DMS53 treated with DMSO at 0.1 percent for 48 hours (cell line): ENCODE measurements around the gene PDGFA.

ENCODE experiments used
- DNase-seq: peaks from one replicate; lab custom pipeline; 2025; ENCODE audit not compliant: unreplicated experiment; lab: John Stamatoyannopoulos, UW

The PDGFA gene

DNA sequence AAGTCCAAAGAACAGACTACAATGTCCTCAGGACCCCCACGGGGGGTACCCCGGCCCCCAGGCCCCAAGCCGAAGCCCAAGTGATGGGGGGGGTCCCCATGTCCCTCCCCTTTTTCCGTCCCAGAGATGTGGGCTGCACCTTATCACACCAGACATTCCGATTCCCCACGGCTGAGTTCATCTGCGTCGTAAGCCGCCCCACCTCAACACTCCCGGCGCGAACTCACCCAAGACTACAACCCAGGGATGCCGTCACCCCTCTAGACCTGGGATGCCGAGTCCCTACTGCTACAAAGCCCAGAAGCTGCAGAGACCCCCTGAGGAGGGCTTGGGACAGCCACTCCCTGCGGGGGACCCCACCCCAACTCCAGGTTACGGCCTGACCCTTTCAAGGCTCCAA is 14.5 kb downstream of the PDGFA start:
- no peak for DNase-seq

DNA sequence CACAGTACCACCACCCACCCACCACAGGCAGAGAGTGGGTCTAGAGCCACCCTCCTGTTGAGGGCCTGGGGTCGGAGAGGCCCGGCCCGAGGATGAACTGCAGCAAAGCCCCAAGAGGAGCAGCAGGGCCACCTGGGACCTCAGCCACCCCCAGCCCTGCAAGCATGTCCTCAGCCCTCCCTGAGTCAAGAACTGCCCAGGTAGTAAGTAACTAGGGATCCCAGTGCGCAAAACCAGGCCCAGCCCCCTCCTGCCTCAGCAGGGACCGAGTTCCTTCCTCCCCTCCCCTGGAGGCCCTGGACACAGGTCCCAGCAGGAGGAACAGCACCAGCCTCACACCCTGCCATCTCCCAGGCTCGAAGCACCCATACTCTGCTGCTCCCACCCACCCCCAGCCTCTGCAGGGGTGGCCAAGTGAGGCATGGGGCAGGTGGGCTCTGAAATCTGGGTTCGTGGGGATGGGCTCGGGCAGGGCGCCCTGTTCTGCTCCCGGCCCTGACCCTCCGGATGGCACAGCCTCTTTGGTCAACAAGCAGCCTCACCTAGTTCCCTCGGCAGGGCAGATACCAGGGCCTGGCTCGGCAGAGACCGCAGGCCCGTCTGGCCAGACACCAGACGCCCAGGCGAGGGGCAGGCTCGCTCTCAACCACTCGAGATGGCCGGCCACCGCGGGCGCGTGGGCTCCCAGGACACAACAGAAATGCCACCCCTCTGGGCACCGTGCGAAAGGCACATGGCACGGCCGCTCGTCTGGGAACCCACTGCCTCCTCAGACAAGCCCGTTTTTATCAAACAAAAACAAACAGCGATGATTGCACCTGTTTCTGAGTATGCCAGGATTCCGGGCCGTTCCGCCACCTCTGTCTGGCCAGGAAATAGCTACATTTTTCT is 15.2 kb downstream of the PDGFA start:
- no peak for DNase-seq

DNA sequence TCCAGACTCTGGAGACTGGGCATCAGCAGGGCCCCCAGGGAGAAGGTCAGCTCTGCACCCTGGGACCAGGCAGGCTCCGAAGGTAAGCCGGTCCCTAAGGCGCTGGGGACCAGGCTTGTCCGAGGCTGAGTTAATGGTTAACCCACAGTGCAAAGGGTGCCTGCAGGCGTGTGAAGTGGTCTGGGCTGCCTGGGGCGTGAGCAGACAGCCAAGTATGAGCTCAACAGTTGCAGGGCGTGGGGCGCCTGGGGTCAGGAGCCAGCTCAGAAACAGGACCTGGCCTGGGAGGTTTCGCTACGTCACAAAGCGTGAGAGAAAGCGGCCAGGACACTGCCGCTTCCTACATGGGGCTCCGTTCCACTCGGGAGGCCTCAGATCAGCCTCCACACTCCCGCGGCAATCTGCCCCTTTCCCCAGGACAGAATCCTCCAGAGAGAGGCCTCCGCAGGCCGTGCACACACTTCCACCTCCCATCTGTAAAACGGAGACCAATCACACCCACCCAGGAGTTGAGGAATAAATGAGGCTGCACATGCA is 16.0 kb downstream of the PDGFA start:
- peak; percentile 82 for DNase-seq

DNA sequence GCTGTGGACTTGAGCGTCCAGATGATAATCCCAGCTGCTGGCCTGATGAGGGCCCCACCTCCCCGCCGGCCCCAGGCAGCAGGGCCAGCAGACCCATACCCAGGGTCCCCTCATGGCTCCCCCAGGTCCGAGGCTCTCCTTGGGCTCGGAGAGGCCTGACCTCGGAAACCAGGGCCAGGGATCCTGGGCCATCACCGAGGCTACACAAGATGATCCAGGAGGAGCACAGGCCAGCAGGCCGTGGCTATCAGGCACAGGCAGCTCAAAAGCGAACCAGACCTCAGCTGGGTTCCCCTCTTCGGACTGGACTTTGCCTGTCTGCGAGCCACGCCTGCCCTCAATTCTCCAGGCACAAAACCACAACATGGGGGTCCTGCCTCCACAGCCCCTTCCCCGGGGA is 17.4 kb downstream of the PDGFA start:
- DNase-seq = no peak

DNA sequence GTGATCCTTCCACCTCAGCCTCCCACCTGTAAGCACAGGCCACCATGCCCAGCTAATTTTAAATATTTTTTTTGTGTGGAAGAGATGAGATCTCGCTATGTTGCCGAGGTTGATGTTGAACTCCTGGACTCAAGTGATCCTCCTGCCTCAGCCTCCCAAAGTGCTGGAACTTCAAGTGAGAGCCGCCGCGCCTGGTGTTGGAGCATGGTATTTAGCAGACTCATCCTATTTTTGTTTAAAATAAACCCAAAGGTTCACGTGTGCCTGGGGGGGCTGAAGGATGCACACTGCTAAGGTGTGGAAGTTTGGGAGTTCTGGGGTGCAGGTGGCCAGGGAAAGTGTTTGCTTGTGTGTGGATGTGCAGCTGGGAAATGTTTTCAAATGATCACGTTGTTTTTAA is 18.1 kb downstream of the PDGFA start:
- no peak for DNase-seq

DNA sequence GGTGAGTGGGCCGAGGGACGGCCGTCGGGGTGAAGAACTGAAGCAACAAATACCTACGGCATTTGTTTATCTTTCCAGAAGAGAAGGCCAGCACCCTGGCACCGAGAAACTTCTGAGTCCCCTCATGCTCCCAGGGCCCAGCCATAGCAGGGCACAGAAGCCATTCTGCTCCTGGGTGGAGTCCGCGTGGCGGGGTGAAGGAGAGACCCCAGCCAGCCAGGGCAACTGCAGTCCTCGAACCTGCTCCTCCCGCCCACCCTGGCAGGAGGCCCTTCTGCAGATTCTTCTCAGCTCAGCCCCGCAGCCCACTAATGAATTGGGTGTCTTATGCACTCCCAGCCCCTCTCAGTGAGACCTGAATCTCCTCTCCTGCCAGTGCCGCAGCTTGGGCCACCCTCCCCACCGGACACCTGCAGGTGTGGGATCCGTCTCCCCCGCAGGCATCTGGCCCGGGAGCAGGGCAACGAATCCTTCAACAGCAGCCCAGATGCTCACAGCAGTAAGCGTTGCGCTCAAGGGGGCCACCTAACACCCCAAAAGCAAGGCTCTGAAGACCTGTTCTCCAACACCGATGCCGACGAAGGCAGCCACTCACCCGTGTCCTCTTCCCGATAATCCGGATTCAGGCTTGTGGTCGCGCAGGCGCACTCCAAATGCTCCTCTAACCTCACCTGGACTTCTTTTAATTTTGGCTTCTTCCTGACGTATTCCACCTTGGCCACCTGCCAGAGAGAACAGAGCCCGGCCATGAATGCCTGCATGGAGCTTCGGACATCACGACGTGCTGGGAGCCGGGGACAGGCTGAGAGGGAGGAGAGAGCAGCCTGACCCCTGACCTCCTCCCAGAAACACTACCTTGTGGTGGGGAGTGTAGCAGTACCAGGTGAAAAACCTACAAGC is 18.9 kb downstream of the PDGFA start:
- no peak for DNase-seq

DNA sequence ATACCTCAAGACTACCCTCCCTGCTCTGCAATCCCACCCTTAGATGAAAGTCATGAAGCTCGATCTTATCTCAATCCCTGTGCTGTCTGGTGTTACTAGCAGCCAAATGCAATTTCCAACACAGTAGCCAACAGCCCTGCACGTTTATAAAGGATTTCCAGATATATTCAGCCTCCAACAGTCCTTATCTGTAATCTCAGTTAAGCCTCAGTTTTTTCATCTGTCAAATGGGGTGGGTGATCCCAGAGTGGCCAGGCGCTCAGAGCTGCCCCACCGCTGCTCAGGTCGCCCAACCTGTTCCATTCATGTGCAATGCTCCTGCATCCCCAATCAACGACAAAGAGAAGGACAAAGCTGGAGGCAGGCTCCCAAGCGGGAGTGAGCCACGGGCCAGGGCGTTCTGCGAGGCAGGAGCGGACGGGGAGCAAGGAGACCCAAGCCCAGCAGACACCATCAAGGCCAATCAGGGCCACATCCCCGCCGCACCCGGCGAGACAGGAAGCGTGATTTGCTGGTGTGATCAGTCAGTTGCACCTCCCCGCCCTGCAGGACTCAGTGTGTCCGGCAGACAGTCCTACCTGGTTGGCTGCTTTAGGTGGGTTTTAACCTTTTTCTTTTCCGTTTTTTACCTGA is 19.7 kb downstream of the PDGFA start:
- DNase-seq = no peak

DNA sequence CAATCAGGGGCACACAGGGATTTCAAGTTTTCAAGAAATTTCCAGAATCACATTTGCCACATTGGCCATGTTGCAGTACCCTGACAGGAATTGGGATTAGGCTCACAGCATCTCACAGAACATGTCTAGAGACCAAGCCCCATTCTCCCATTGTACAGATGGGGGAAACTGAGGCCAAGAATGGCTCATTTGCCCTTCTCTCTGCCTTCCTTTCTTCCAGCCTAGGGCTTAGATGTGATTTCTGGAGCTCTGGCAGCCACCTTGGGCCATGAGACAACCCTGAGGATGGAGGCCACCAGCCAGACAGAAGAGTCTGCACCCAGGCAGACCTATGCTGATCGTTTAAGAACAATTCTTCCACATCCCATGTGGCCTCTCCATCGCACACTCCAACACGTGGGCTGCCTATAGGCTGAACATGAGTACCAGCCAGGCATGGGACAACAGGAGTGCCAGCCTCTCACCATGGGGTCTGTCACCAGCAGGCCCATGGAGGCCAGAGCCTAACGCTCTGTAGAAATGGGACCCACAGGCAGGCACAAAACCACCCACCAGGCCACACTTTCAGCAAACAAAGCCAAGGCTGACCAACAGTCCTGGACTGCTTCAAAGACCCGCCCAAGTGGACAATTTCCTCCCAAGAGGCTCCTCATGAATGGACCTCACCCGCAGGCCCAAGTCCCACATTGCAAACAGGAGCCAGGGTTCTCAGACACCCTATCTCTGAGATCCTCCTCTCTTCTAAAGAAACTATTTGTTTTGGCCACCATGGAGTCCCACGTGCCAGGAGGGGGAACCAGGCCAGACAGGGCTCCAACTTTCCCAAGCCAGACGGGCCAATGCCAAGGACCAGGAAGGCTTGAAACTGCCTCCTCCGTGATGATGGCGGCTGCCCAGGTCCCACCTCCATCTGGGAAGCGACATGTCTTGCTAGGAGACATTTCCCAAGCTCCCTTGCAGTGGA is 20.7 kb downstream of the PDGFA start:
- no peak for DNase-seq

DNA sequence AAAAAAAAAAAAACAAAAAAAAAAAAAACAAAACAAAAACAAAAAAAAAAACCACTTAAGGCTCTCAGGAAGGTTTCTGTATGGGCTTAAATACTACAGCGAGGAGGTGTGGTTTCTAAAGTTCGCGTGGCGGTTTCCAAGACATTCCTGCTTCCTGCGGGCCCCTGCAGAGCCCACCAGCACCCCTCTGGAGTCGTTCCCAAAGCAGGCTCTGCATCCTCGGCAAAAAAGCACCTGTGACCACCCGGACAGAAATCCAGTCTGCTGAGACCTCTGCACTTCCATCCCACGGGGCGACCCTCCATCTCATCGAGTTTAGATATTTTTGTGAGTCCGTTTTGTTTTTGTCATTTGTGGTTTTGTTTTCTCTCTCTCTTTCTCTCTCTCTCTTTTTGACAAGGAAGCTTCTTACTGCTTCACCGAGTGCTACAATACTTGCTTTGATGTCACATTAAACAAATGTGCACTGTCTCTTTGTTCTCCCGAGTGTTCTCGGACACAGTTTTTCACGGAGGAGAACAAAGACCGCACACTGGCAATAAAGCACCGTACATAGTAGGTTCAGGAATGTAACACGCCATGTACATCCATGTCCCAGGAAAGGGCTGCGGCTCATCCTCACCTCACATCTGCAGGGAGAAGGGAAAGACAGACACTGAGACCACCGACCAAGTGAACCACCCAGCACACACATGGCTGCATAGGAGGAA is 21.5 kb downstream of the PDGFA start:
- DNase-seq = no peak

DNA sequence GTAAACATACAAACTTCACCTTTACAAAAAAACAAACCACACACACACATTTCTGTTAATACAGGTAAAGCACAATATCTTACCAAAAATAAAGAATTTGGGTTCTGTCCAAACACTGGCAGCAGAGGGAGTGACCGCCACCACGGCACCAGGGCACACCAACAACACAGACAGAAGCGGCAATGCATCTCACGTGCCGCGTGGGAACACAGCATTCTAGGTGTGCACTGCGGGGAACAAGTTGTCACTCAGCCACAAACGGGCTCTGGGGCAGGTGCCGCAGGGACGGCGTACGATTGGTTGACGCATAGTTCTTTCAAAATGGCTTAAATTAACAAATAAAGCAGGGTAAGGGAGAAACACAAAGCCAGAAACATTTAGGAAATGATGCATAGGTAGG is 22.3 kb downstream of the PDGFA start:
- no peak for DNase-seq

DNA sequence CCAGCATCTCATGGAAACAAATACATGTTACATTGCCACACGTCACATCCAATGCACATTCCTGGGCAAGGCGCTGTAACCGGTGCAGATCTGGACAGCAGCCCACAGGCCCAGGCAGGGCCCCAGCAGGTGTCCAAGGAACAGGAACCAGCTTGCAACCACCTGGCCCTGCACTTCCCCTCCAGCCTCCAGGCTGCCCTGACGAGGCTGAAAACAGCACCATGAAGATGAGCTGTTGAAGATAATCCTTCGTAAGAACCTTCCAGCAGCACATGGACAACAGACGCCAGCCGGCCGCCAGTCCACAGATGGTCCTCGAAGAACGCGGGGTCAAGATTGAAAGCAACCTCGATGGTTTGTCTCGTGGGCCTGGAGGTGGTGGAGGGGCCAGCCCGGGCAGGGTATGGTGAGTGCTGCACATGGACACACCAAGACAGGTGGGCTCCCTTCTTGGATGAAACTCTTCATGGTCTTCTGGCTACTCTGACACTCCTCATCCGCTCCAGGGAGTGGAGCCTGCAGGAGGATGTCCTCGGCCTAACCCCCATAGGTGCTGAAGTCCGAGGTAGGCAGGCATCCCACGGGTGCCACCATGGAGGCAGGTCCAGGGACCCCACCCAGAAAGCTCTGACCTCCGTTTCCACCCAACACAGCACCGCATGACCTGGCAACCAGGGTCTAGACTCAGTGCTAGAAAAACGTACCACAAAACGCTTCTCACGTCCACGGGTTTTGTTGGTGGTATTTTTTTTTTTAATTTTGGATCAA is 22.9 kb downstream of the PDGFA start:
- no peak for DNase-seq

DNA sequence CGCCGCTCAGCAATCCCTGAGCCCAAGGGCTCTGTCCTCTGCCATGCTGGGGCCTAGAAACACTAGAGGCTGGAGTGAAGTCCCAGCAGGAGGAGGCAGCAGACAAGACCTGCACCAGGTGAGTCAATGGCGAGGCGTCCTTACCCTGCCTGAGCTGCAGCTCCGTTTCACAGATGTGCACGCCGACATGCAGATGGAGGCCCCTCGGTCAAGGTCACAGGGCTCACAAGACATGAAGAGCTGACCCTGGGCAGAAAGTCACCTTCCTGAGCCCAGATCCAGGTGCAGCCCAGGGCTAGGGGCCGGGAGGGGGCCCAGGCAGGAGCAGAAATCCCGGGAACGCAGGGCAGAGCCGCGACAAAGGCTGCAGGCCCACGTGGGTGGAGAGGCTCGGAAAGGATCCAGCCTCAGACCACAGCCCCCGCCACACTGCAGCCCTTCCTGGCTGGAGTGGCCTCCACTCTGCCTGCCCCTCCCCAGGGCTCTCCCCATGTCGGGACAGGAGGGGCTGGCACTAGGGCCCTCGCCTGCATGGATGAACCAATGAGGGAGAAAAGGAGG is 23.8 kb downstream of the PDGFA start:
- no peak for DNase-seq

DNA sequence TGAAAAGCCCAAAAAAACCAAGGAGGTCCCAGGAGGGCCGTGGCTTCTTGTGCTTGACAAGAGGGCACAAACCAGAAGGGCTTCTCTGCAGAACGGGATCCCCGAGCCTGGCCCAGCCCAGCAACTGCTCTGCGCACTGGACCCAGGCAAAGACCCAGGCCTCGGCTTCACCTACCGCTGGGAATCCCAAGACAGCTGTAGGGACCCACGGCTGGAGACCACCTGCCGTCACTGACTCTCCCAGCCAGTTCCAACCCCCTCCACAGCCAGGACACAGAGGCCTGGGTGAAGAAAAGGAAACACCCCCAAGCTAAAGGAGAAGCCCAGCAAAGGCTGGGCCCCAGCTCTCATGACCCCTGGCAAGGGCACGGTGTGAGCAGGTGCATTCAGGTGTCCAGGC is 24.3 kb downstream of the PDGFA start:
- no peak for DNase-seq

DNA sequence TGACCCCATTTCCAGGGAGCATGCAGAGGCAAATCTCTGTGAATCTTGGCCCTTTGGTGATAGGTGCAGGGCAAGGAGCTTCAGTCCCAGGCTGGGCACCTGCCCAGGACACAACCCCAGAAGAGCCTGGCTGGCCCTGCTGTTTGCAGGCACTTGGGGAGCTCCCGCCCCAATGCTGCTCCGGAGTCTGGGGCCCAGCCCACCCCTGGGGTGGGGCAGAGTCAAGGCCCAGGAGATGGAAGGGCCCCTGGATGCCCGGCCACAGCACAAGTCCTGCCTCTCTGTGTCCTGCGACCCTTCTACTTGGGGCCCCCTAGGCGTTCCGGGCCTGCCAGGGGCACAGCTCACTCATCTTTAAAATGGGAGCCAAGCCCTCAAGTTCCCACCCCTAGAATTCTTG is 24.7 kb downstream of the PDGFA start:
- DNase-seq = no peak

DNA sequence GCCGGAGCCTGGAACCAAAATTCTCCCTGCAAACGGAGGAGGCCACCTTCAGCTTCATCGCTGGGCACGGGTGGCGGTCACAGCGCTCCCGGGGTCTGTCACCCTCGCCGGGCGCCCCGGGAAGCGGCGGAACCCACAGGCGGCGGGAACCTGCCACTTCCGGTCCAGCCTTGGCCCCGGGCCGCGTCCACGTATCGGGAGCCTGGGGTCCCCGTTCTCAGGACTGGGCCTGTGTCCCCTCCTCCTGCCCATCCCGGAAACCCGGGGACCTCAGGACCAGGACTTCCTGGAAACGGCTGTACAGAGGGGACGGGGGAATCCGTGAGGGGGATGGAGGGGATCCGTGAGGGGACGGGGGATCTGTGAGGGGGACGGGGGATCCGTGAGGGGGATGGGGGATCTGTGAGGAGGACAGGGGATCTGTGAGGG is 25.4 kb downstream of the PDGFA start:
- DNase-seq = no peak

DNA sequence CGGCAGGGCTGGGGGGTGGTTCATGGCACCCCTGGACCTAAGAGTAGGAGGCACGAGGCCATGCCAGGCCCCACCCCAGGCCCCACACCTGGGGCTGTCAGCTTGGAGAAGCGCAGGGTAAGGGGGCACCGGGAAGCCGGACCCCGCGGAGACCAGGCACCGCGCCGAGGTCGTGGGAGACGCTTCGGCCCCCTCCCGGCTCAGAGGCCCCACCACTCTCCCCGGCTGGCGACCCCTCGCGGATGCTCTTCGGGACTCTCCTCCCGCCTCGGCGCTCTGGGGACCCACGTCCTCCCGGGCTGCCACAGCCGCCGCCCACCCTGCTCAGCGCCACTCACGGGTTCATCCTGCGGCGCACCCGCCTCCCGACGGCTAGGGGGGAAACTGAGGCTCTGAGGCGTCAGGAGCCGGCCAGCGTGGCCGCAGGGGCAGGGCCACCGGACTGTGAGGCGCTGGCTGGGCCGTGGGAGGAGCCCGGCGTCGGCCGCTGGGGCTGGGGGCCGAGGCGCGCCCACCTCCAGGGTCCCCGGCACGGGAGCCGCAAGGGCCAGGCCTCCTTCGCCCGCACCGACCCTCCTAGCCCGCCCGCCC is 25.9 kb downstream of the PDGFA start:
- no peak for DNase-seq

DNA sequence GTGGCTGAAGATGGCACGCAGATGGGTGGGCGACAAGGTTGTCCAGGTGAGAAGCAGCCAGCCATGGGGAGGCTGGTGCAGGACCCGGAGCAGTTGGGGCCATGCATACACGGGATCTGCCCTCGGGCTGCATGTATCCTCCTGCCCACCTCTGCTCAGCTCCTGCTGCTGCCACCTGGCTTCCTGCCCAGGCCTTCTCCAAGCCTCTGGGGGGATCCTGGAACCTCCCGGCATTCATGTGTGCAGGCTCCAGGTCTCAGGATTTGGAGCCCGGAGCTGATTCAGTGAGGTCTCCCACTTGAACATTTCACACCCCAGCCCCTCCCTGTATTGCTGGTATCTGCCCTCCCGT is 27.0 kb downstream of the PDGFA start:
- DNase-seq = no peak
